A549 treated with dexamethasone at 1 μM for 4 hours (cell line): ENCODE data around the gene FAM25C. TPM values are rescaled to one million over a fixed set of nuclear protein-coding genes. Genes with fewer than 3 reads are reported as not detected.

Source experiments
- total RNA-seq: library from RNA; stranded (reverse); fragments of 200-300 nt; extraction: Qiagen RNA extraction; gene quantifications from 5 replicates; pipeline ENCODE4 v1.2.3, GENCODE V29; 2022

Gene FAM25C
- 0.57 to 4.1 TPM (median 2.0 TPM) in 4 of 5 replicates, not detected in the other for total RNA-seq

GRCh38 chr10:47999691-48000090 is at the start of gene FAM25C:
Gene FAM25C, minus strand, starts transcription at chr10:47999791. Its CDS starts 26 bp downstream, at chr10:47999765.

Other genes with a start within 250 kb of the FAM25C start
- 2.2 to 3.9 TPM (median 3.5 TPM) in 5 replicates for gene SYT15B, start 236.2 kb downstream of the FAM25C start, total RNA-seq
- 11.5 to 36.0 TPM (median 30.6 TPM) in 5 replicates for gene NPY4R2, start 81.1 kb downstream of the FAM25C start, total RNA-seq